ENCODE results near the gene UBTD2.

UBTD2 gene

DNA sequence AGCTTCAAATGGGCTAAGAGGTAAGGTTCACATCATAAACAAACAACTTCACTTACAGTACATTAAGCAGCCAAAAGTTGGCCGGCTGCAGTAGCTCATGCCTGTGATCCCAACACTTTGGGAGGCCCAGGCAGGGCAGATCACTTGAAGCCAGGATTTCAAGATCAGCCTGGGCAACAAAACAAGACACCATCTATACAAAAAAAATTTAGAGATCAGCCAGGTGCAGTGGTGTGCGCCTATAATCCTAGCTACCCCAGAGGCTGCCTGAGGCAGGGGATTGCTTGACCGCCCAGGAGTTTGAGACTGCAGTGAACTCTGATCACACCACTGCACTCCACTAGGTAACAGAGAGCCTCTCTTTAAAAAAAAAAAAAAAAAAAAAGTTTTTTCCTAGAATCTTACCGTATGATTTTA lies 16.9 kb downstream of the UBTD2 start:
- no peak overlapping the region for H3K27ac ChIP-seq
- H3K36me3 ChIP-seq = peaks cover 8% of the 10 kb centered on the region
- TF ChIP-seq, protein P1, sequence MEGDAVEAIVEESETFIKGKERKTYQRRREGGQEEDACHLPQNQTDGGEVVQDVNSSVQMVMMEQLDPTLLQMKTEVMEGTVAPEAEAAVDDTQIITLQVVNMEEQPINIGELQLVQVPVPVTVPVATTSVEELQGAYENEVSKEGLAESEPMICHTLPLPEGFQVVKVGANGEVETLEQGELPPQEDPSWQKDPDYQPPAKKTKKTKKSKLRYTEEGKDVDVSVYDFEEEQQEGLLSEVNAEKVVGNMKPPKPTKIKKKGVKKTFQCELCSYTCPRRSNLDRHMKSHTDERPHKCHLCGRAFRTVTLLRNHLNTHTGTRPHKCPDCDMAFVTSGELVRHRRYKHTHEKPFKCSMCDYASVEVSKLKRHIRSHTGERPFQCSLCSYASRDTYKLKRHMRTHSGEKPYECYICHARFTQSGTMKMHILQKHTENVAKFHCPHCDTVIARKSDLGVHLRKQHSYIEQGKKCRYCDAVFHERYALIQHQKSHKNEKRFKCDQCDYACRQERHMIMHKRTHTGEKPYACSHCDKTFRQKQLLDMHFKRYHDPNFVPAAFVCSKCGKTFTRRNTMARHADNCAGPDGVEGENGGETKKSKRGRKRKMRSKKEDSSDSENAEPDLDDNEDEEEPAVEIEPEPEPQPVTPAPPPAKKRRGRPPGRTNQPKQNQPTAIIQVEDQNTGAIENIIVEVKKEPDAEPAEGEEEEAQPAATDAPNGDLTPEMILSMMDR (IDR thresholded peaks at IDR 0.05; ENCODE audit: low read depth, low read length) = no peak
- no peaks in the 10 kb centered on the region for H3K27me3 ChIP-seq (ENCODE audit: insufficient read depth, low read depth, severe bottlenecking)
- no peak for DNase-seq
- H3K4me3 ChIP-seq (ENCODE audit: low read depth, low read length) = no peak overlapping the region
- H3K9me3 ChIP-seq (ENCODE audit: severe bottlenecking) = no peaks in the 10 kb centered on the region

DNA sequence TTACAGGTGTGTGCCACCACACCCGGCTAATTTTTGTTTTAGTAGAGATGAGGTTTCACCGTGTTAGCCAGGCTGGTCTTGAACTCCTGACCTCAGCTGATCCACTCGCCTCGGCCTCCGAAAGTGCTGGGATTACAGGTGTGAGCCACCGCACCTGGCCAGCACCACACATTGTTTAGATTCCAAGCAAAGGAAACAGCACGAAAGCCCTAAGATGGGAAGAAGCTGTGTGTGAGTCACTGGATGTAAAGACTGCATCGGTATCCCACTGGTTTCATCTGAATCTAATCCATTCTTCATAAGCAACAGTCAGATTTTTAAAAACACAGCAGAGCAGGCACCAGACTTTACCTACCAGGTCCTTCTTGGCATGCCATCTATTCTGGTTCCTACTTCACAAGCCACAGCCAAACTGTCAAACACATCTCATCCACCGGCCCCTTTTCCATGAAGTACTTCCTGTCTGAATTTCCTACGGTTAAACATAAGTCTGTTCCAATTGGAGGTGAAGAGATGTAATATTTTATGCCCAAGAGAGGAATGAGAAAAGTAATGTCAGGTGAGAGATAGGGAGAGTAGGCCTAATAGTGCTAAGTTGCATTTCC lies 17.4 kb downstream of the UBTD2 start:
- DNase-seq = no peak
- peaks cover 8% of the 10 kb centered on the region for H3K36me3 ChIP-seq
- H3K27ac ChIP-seq = no peak overlapping the region
- H3K27me3 ChIP-seq (ENCODE audit: insufficient read depth, low read depth, severe bottlenecking) = no peaks in the 10 kb centered on the region
- no peaks in the 10 kb centered on the region for H3K9me3 ChIP-seq (ENCODE audit: severe bottlenecking)
- TF ChIP-seq, protein P1 (IDR thresholded peaks at IDR 0.05; ENCODE audit: low read depth, low read length) = no peak
- H3K4me3 ChIP-seq (ENCODE audit: low read depth, low read length) = no peak overlapping the region

DNA sequence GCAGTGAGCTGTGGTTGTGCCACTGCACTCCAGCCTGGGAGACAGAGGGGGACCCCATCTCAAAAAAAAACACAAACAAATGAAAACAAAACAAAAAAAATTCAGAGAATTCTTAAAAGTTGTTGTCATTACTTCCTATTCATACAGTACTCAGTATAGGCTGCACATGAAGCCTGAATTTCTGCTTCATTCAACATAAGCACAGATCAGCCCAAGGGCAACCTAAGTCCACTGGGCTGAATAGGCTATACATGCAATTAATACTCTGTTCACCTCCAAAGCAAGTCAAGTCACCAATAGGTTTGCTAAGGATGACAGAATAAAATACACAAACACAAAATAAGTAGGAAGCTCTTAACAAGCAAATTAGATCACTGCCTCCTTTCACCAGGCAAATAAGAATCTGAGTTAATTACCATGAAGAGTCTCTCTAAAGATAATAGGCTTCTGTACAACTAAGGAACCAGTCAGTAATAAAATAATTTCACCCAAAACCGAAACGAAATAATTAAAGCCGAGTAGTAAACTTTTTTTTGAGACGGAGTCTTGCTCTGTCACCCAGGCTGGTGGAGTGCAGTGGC lies 18.7 kb downstream of the UBTD2 start:
- Histone ChIP-seq H3K4me3 (ENCODE audit: low read depth, low read length) (no peak overlapping the region), H3K27me3 (ENCODE audit: insufficient read depth, low read depth, severe bottlenecking) (no peaks in the 10 kb centered on the region), H3K27ac (no peak overlapping the region), H3K36me3 (peaks cover 8% of the 10 kb centered on the region), H3K9me3 (ENCODE audit: severe bottlenecking) (no peaks in the 10 kb centered on the region)
- TF ChIP-seq, protein P1 (IDR thresholded peaks at IDR 0.05; ENCODE audit: low read depth, low read length) = no peak
- no peak for DNase-seq

DNA sequence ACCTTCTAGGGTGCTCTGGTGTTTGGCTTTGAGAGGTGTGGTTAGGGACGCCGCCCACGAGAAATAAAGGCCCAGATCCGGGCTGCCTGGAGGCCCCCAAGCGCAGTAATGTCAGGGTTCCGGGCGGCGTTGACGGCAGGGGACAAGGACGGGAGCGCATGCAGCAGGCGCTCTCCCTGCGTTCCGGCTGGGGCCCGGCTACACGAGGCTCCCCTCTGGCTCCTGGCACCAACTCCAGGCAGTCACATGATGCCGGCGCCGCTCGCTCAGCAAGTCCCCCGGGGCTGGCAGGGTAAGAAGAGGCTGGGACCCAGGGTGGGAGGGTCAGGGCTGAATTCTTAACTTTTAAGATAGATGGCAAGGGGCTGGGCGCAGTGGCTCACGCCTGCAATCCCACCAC lies 28.1 kb downstream of the UBTD2 start:
- H3K27me3 ChIP-seq (ENCODE audit: insufficient read depth, low read depth, severe bottlenecking) = no peaks in the 10 kb centered on the region
- TF ChIP-seq, protein P1 (IDR thresholded peaks at IDR 0.05; ENCODE audit: low read depth, low read length) = no peak
- peaks cover 41% of the 10 kb centered on the region for H3K36me3 ChIP-seq
- peaks cover 7% of the 10 kb centered on the region for H3K9me3 ChIP-seq (ENCODE audit: severe bottlenecking)
- no peak for DNase-seq
- no peak overlapping the region for H3K27ac ChIP-seq
- no peak overlapping the region for H3K4me3 ChIP-seq (ENCODE audit: low read depth, low read length)

DNA sequence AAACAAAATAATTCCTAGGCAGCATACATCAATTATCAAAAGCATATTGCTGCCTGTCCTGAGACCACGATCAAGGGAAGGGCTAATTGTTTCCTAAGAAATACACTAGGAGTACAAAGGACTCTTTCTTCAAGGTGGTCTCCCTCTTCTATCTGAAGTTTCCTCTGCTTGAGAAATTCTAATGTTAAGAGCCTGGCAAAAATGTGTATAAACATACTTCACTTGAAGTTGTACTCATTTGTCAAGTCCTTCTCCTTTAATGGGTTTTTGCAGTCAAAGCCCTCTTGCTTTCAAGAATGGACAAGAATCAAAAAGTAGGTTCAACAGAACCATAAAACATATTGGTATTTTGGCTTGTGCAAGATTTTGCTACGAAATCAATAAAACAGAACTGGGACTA lies 31.1 kb downstream of the UBTD2 start:
- Histone ChIP-seq H3K9me3 (ENCODE audit: severe bottlenecking) (peaks cover 4% of the 10 kb centered on the region), H3K4me3 (ENCODE audit: low read depth, low read length) (no peak overlapping the region), H3K36me3 (peaks cover 26% of the 10 kb centered on the region), H3K27ac (no peak overlapping the region), H3K27me3 (ENCODE audit: insufficient read depth, low read depth, severe bottlenecking) (no peaks in the 10 kb centered on the region)
- DNase-seq = no peak
- TF ChIP-seq, protein P1 (IDR thresholded peaks at IDR 0.05; ENCODE audit: low read depth, low read length) = no peak

DNA sequence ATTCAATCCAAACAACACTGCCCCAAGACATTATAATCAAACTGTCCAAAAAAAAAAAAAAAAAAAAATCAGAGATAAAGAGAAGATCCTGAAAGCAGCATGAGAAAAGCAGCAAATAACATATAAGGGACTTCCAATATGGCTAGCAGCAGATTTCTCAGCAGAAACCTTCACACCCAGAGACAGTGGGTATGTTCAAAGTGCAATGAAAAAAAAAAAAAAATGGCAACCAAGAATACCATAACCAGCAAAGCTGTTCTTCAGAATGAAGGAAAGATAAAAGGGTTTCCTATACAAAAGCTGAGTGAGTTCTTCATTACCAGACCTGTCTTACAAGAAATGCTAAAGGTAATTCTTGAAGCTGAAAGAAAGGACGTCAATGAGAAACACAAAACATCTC lies 32.1 kb downstream of the UBTD2 start:
- Histone ChIP-seq H3K9me3 (ENCODE audit: severe bottlenecking) (peaks cover 3% of the 10 kb centered on the region), H3K27me3 (ENCODE audit: insufficient read depth, low read depth, severe bottlenecking) (no peaks in the 10 kb centered on the region), H3K27ac (no peak overlapping the region), H3K36me3 (peaks cover 21% of the 10 kb centered on the region), H3K4me3 (ENCODE audit: low read depth, low read length) (no peak overlapping the region)
- TF ChIP-seq, protein P1 (IDR thresholded peaks at IDR 0.05; ENCODE audit: low read depth, low read length) = no peak
- DNase-seq = no peak

Measured in WERI-Rb-1 (cell line).